Body of pancreas (tissue), 4 donors: ENCODE measurements around the gene ARMC10. TPM values are rescaled to one million over a fixed set of nuclear protein-coding genes. Genes with fewer than 3 reads are reported as not detected.
A peak's percentile ranks its signal among the peaks of the same experiment; 100 is the strongest.
"Not testable (repeated sequence)": the region's sequence is repeated elsewhere in the genome, so short reads cannot be mapped to it uniquely, and the experiment has no call there.

Source experiments
- ATAC-seq: fragments of 150-250 bp; one replicate; pipeline ENCODE4 v1.9.1; 2016
- DNase-seq, 4 donors: peaks; one replicate each; pipeline ENCODE4 v3.0.0-alpha.2; 2019
- H3K27ac ChIP-seq, 4 donors: fragments of 200-600 bp; sonication (generic); 1 replicate in 3 of 4; 2 replicates in 1 of 4; pipeline versions ENCODE4 v1.5.1 to v1.6.1; 2016 to 2019; ENCODE audit warnings: mild to moderate bottlenecking in 1 of 4, mixed read lengths in 1 of 4, moderate library complexity in 1 of 4
- H3K27me3 ChIP-seq, 2 donors: fragments of 200-600 bp; sonication (generic); one replicate each; pipeline ENCODE4 v1.6.0; 2016; ENCODE audit warnings: mild to moderate bottlenecking in 1 of 2
- H3K36me3 ChIP-seq, 2 donors: fragments of 200-600 bp; sonication (generic); replicated peaks in 1 of 2; 2 replicates each; pipeline ENCODE4 v1.5.1; 2016; ENCODE audit warnings: low read depth in 2 of 2; ENCODE audit not compliant: insufficient read depth in 1 of 2
- H3K4me1 ChIP-seq: fragments of 200-600 bp; sonication (generic); one replicate; pipeline ENCODE4 v1.6.0; 2016
- H3K4me3 ChIP-seq, 2 donors: fragments of 200-600 bp; sonication (generic); 1 replicate in 1 of 2; 2 replicates in 1 of 2; pipeline ENCODE4 v1.5.1; 2016 to 2019
- H3K9me3 ChIP-seq, 3 donors: fragments of 200-600 bp; sonication (generic); 1 replicate in 2 of 3; 2 replicates in 1 of 3; pipeline ENCODE4 v1.5.1; 2016
- POLR2A ChIP-seq, 3 donors: fragments of 450-650 bp; IDR thresholded peaks; one replicate each; pipeline ENCODE4 v1.6.1; 2016; ENCODE audit warnings: antibody characterized with exemption in 3 of 3, mild to moderate bottlenecking in 2 of 3
- WGBS, 2 donors: methylation state at CpG; one replicate each; pipeline ENCODE4 v1.1.5; 2017; 5-methylcytosine and 5-hydroxymethylcytosine counted together
- intact Hi-C: fragments of 100-400 bp; cut with DNase I; formaldehyde crosslinking; loops from one replicate; pipeline ENCODE4 v1.15.1; 2023
- total RNA-seq, 2 donors: library from RNA; depleted of rRNA; stranded (reverse); fragments of >200 nt; gene quantifications; one replicate each; pipeline ENCODE4 v1.1.0, GENCODE V29; 2016
- TF ChIP-seq, protein P1 (sequence below), 7 experiments: fragments of 450-650 bp in 4 of 7; fragments of 200-600 bp in 3 of 7; sonication (generic) in 3 of 7; IDR thresholded peaks; one replicate each; pipeline ENCODE4 v1.5.1; 2016 to 2019; ENCODE audit warnings: antibody characterized with exemption in 7 of 7

Gene ARMC10
- total RNA-seq, 2 donors from 2014 or later: 20.4 to 31.1 TPM

DNA sequence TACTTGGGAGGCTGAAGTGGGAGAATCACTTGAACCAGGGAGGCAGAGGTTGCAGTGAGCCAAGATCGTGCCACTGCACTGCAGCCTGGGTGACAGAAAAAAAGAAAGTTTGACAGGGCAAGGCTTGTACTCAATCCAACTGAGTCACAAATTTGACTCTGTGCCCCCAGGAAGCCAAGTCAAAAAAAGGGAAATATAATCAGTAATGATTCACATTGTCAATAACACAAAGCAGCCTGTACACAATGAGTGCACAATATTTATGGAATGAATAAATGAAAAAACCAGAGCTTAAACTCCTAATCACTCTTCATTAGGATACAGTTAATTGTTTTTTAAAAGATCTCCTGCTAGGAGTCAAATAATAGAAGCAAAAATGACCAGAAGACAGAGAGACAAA is 67.6 kb downstream of the ARMC10 start:
- TF ChIP-seq, protein P1, sequence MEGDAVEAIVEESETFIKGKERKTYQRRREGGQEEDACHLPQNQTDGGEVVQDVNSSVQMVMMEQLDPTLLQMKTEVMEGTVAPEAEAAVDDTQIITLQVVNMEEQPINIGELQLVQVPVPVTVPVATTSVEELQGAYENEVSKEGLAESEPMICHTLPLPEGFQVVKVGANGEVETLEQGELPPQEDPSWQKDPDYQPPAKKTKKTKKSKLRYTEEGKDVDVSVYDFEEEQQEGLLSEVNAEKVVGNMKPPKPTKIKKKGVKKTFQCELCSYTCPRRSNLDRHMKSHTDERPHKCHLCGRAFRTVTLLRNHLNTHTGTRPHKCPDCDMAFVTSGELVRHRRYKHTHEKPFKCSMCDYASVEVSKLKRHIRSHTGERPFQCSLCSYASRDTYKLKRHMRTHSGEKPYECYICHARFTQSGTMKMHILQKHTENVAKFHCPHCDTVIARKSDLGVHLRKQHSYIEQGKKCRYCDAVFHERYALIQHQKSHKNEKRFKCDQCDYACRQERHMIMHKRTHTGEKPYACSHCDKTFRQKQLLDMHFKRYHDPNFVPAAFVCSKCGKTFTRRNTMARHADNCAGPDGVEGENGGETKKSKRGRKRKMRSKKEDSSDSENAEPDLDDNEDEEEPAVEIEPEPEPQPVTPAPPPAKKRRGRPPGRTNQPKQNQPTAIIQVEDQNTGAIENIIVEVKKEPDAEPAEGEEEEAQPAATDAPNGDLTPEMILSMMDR (IDR thresholded peaks at IDR 0.05): no peak
- no peak for TF ChIP-seq POLR2A (IDR thresholded peaks at IDR 0.05)

DNA sequence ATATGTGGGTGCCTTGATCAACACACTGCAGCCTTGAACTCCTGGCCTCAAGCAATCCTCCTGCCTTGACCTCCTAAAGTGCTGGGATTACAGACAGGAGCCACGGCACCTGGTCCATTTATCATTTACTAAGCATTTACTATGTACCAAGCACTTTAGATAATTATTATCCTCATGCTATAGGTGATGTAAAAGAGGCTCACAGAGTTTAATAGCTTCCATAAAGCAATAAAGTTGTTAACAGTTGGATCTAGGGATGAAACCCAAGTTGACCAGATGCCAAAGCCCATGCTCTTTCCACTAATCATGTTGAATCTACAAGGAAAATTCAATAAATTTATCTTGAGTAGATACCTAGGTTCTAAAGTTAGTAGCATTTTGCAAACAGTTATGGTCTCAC is 68.9 kb downstream of the ARMC10 start:
- H3K9me3 ChIP-seq: no peaks in the 10 kb centered on the region
- H3K27ac ChIP-seq: no peak overlapping the region
- no peaks in the 10 kb centered on the region for H3K36me3 ChIP-seq
- intact Hi-C loops: no loop called here
- DNase-seq (no peak), ATAC-seq (no peak)
- H3K27me3 ChIP-seq: no peaks in the 10 kb centered on the region
- TF ChIP-seq, protein P1 (IDR thresholded peaks at IDR 0.05): no peak
- TF ChIP-seq POLR2A (IDR thresholded peaks at IDR 0.05): no peak
- 29% methylated on average over 1 of the region's 1 CpG for WGBS, 2 donors
- H3K4me1 ChIP-seq: peaks cover 19% of the 10 kb centered on the region
- no peak overlapping the region for H3K4me3 ChIP-seq

More for the DNA sequence above, 67.6 kb downstream of the ARMC10 start:
- DNase-seq (no peak), ATAC-seq (no peak)
- Histone ChIP-seq H3K36me3 (no peaks in the 10 kb centered on the region), H3K4me1 (peaks cover 17% of the 10 kb centered on the region), H3K9me3 (no peaks in the 10 kb centered on the region), H3K4me3 (no peak overlapping the region), H3K27ac (peak overlapping the region in 2 of 4 donors; percentile 48 to 49), H3K27me3 (no peaks in the 10 kb centered on the region)
- WGBS, 2 donors: 60 to 100% methylated on average over 1 of the region's 1 CpG
- intact Hi-C loops: no loop called here

DNA sequence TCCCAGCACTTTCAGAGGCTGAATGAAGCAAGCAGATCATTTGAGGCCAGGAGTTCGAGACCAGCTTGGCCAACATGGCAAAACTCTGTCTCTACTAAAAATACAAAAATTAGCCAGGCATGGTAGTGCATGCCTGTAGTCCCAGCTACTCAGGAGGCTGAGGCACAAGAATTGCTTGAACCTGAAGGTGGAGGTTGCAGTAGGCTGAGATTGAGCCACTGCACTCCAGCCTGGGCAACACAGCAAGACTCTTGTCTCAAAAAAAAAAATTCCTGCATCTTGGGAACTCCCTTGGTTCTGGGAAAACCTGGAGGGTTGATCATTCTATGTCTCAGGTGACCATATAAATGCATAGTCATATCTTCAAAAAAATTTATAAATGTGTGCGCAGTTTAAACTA is 69.8 kb downstream of the ARMC10 start:
- H3K27ac ChIP-seq, H3K9me3 ChIP-seq, DNase-seq, intact Hi-C loops, H3K27me3 ChIP-seq, H3K4me3 ChIP-seq, ATAC-seq, H3K36me3 ChIP-seq: not testable (repeated sequence)
- WGBS, 2 donors: 97 to 100% methylated on average over 2 of the region's 2 CpGs
- H3K4me1 ChIP-seq: peaks cover 19% of the 10 kb centered on the region

DNA sequence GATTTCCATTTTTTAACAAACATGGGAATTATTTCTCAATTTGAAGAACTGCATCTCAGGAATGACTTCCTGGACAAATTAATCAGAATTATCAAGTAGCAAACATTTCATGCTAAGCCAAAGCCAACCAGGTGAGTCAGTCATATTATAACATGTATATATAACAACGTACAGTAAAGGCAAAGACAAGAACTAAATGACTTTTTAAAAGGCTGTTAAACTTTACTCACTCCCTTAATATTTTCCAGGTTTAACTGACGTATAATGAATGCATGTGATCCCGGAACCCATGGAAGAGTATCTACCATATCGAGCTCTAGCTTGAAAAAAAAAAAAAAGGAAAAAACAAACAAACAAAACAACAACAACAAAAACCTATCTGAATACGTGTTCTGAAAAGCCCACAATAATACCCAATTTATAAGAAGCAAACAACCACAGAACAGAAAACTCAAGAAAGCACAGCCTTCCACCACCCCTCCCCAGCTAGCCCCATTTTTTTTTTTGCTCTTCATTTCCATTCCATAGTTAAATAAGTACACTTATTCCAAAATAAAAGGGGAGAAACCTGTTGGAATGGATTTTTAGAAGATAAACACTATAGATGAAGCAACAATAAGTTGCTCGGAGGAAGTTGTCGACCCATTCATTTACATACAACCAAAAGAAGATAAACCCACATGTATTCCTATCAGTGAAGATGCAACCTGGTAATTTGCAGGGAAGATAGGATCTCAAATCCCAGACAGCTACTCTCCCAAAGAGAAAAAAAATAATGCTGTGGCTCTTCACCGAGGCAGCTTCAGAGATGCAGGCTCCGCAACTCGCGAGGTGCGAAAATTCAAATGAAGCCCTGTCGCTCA is 73.4 kb downstream of the ARMC10 start:
- H3K36me3 ChIP-seq: no peaks in the 10 kb centered on the region
- peak overlapping the region; percentile 70 to 97 (median 92) for H3K27ac ChIP-seq
- H3K27me3 ChIP-seq: no peaks in the 10 kb centered on the region
- DNase-seq (no peak), ATAC-seq (no peak)
- WGBS, 2 donors: 1 to 2% methylated on average over 13 of the region's 13 CpGs
- intact Hi-C loops: no loop called here
- TF ChIP-seq POLR2A (IDR thresholded peaks at IDR 0.05): no peak
- TF ChIP-seq, protein P1 (IDR thresholded peaks at IDR 0.05): no peak
- no peaks in the 10 kb centered on the region for H3K9me3 ChIP-seq
- peaks cover 11% of the 10 kb centered on the region for H3K4me1 ChIP-seq
- peak overlapping the region; percentile 17 to 60 for H3K4me3 ChIP-seq

Other genes starting within 250 kb of the ARMC10 start
- 1 to 10 TPM; 2.0 to 2.9 TPM for gene LRRC17, start 162.1 kb upstream of the ARMC10 start, total RNA-seq
- 1 to 10 TPM; 4.2 to 5.6 TPM for gene FBXL13, start 344 bp upstream of the ARMC10 start, total RNA-seq
- 10 to 100 TPM; 11.2 to 12.9 TPM for gene NAPEPLD, start 74.0 kb downstream of the ARMC10 start, total RNA-seq
- gene PMPCB, start 222.3 kb downstream of the ARMC10 start, total RNA-seq: 10 to 100 TPM; 30.1 to 38.6 TPM